Lower leg skin (tissue), 3 donors: ENCODE data around the gene PLD3.

Source experiments
- POLR2A ChIP-seq, 2 donors: fragments of 450-650 bp; IDR thresholded peaks; one replicate each; pipeline ENCODE4 v1.6.1; 2016 to 2017; ENCODE audit warnings: antibody characterized with exemption in 2 of 2, mild to moderate bottlenecking in 1 of 2, moderate library complexity in 1 of 2
- TF ChIP-seq, protein P1 (sequence below), 3 donors: fragments of 450-650 bp; IDR thresholded peaks; one replicate each; pipeline ENCODE4 v1.5.1; 2016; ENCODE audit warnings: antibody characterized with exemption in 3 of 3, mild to moderate bottlenecking in 3 of 3, moderate library complexity in 2 of 3

- no peak for TF ChIP-seq POLR2A (IDR thresholded peaks at IDR 0.05)
- TF ChIP-seq, protein P1, sequence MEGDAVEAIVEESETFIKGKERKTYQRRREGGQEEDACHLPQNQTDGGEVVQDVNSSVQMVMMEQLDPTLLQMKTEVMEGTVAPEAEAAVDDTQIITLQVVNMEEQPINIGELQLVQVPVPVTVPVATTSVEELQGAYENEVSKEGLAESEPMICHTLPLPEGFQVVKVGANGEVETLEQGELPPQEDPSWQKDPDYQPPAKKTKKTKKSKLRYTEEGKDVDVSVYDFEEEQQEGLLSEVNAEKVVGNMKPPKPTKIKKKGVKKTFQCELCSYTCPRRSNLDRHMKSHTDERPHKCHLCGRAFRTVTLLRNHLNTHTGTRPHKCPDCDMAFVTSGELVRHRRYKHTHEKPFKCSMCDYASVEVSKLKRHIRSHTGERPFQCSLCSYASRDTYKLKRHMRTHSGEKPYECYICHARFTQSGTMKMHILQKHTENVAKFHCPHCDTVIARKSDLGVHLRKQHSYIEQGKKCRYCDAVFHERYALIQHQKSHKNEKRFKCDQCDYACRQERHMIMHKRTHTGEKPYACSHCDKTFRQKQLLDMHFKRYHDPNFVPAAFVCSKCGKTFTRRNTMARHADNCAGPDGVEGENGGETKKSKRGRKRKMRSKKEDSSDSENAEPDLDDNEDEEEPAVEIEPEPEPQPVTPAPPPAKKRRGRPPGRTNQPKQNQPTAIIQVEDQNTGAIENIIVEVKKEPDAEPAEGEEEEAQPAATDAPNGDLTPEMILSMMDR (IDR thresholded peaks at IDR 0.05): no peak
These were observed 10.3 kb downstream of the PLD3 start for GRCh38 chr19:40358773-40359172.
